22Rv1 (cell line): ENCODE data around the gene WNT3A.

Experiments used
- CTCF ChIP-seq: fragments of 450-650 bp; IDR thresholded peaks from 2 replicates; pipeline ENCODE4 v1.5.1; 2017; ENCODE audit warnings: mild to moderate bottlenecking
- ZFX ChIP-seq: fragments of 450-650 bp; IDR thresholded peaks from 2 replicates; pipeline ENCODE4 v1.6.1; 2017; ENCODE audit warnings: antibody characterized with exemption, borderline replicate concordance

GRCh38 chr1:228050571-228051231 lies 43.9 kb downstream of the WNT3A start:
- no peak for TF ChIP-seq CTCF
- no peak for TF ChIP-seq ZFX
